ELF-1 (cell line): ENCODE data around the gene CNIH3.

ENCODE experiments used
- DNase-seq: peaks from one replicate; pipeline ENCODE4 v3.0.0-alpha.2; 2016; ENCODE audit warnings: low read depth, low spot score

The CNIH3 gene

DNA sequence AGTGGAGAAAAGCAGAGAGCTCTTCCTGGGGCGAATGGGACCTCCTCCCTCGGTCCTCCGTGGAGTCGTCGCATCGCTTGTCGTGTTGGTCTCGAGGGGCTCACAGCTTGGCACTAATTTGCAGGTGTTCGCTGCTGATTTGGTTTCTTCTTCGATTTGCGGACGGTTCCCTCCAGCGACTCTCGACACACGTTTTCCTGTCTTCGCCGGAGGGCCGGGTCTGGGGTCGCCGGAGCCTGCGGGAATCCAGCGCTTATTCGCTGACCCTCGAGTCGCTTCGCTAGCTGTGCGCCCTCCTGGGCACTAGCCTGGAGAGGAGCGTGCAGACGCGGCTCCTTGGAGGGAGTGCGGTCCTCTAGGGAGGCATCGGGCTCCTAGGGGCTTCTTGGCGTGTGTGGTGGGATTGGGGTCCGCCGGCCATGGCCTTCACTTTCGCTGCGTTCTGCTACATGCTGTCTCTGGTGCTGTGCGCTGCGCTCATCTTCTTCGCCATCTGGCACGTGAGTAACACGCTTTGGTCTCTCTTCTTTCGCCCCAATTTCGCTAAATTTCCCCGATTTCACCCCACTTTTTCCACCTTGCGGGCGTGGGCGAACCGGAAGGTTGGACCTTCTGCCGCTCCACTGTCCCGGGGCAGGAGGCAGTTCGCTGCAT lies 766 bp downstream of the CNIH3 start:
- peak; percentile 56 for DNase-seq

DNA sequence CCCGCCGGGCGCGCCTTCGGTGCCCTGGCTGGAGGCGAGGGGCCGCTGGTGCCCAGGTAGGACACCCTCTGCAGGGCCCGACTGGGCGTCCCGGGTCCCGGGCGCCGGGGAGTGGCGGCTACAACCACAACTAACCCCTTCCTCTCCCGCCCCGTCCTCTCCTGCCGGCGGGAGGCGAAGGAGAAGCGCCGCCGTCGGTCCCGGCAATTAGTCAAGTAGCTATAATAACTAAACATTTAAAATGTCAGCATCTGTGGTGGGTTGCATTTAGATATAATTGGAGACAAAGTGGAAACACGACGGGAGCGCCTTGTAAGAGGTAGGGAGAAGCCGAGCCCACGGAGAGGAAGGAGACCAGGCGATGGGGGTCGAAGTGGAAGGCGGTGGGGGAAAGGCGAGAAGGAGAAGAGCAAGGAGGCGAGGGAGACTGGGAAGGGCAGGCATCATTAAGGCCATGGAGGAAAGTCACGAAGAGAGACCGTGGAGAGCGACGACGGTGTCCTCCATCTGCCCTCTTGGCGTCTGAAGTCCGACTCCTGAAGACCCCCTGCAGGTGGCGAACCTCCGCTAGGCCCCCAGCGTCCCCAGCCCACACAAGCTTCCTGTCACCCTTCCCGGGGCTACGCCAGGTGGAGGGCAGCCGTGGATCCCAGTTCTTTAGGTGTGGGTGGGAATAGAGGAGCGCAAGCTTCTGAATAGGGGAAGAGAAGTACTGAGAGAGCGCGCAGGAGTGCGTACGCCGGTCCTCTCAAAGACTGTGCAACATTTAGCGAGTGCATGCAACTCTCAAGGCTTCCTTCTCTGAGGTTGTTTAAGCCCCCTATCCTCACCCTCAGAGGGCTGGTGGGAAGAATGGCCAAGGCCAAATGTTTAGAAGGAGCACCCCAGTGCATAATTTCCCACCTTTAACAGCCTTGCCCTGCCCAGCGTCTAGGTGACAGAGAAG lies 1.6 kb downstream of the CNIH3 start:
- peak; percentile 44 for DNase-seq

DNA sequence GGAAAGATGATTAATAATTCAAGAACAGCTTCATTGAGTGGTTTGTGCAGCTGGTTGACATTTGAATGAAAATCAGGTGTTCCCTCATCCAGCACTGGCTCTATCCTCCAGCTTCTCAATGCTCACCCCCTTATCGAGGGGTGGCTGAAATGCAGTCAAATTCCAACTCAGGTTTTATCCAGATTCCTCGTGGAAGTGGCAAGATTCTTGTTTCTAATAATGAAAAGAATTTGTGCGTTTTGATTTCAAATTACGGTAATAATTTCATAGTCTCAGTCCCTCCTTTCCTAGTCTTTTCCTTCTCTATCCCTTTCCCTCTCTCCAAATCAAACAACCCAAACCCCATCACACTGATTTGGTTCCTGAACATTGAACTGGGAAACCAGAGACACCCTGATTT lies 3.1 kb downstream of the CNIH3 start:
- no peak for DNase-seq

DNA sequence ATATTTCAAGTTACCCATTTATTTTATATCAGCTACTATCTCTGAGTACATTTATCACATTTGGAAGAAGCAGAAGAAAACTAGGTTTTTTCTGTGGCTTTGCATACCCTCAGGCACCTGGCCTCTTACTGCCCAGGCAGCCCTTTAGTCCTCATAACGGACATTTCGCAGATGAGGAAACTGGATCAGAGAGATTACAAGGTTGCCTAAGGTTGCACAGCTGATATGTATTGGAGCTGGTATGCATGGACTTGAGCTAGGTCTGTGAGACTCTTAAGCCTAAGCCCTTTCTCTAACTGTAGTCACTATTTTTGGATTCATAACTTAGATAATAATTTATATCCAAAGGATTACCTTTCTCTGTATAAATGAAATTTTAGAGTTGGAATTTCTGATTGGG lies 4.0 kb downstream of the CNIH3 start:
- DNase-seq, result no peak

DNA sequence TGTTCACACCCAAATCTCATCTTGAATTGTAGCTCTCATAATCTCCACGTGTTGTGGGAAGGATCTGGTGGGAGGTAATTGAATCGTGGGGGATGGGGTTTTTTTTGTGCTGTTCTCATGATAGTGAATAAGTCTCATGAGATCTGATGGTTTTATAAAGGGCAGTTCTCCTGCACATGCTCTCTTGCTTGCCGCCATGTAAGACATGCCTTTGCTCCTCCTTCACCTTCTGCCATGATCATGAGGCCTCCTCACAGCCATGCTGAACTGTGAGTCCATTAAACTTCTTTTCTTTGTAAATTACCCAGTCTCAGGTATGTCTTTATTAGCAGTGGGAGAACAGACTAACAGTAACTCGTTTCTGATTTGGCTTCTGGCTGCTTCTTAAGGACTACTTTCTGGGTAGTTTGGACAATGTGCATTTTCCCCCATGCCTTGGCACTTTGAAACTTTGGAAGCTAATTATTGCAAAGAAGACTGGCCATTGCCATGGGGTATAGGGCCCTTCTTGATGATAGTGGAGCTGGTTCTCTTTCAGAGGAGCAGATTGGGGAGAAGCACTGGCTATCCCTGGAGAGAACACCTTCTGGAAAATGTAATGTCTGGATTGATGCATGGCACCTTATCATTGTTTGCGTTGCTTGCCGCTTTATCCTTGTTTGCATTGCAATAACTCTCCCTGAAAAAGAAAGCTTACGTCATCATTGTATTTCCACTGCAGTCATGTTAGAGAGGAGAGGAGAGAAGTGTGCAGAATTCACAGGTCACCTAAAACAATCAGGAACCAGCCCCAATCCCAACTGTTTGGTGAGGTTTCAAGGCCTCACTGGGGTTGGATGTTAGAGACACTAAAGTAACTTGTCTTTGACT lies 5.9 kb downstream of the CNIH3 start:
- no peak for DNase-seq

DNA sequence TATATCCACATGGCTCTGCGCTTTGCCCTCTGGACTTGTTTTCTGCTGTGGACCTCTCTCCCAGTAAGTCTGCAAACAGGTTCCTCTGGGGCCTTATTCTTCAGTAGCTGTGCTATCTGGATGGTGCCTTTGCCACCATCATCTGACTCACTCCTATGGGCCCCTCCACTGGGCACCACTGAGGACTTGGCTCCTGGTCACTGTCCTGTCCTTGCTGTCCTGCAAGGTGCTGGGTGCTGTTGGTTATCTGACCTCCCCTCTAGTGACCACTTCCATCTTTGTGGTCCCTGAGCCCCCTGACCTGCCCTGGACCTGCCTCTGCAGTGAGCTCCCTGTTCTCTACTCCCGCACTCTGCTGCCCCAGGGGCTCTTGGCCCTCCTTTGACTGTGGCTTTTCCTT lies 6.7 kb downstream of the CNIH3 start:
- DNase-seq, result no peak

DNA sequence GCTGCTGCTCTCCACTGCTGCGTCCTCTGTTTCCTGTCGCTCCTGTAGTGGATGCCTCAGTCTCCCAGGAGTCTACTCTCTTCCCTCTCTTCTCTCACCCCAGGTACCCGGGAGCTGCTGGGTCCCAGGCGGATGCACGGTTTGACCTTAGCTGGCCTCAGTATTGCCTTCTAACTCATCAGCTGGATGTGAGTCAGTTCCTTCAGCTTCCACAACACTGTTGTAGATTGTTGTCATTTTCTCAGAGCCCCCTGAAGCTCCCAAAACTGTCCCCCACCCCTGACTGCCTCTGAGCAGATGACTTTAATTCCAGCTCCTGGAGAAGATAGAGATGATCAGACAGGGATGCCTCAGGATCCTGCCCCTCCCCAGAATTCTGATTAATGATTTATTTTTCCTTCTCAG lies 7.2 kb downstream of the CNIH3 start:
- DNase-seq, result no peak

DNA sequence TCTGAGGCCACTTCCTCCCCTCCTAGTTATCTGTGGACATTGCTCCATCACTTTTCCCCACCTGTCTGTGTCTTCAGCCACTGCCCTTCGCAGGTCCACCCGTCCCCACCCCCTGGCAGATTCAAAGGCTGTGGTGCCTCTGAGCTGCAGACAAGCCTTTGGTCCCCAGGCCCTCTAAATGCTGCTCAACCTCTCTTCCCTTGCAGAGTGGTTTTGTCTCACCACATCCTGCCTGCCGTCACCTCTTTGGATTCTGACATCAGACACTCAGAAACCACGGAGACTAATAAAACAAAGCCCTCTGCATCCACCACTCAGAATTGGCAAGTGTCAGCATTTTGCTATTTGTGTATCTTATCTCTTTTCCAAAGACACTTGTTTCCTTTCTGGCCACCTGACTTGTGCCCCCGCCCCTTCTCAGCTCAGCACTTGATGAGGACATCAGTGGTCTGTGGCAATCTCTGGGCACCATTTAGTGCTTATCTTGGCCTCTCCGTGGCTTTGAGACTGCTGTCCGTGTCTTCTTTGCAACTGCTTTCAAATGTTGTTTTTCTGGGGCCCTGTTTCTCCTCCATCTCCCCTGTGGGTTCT lies 7.7 kb downstream of the CNIH3 start:
- DNase-seq, result no peak

DNA sequence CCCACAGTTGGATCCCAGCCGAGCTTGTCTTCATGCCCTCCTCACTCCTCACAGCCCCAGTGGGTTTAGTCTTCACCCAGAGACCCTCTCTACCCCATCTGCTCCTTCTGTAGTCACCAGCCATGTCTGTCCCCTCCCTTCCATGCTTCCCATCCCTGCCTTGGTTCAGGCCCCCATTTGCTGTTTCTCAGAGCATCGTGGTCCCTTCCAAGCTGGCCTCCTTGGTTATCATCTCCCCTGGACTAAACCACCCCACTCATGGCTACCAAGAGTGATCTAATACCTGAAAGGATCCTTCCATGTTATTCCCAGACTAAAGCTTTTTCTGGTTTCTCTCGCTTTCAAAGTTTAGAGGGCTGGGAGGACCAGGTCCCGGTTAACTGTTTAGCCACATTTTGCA lies 8.3 kb downstream of the CNIH3 start:
- DNase-seq, result no peak

DNA sequence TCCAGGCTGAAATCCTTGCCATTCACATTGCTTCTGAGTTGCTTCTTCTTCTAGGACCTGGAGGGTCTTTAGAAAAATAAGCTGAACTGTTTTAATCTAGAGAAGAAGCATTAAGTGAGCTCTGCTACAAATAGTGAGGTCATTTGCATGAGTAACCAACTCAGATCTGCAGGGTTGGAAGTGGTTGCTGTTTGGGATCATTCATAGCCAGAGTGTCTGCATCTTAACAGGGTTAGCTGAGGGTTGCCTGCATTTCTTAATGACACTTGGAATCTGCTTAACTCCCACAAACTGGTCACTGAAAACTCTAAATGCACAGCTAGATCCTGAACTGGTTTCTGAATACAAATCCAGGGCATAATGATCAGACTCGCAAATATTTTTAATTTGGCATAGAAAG lies 9.9 kb downstream of the CNIH3 start:
- DNase-seq, result no peak

DNA sequence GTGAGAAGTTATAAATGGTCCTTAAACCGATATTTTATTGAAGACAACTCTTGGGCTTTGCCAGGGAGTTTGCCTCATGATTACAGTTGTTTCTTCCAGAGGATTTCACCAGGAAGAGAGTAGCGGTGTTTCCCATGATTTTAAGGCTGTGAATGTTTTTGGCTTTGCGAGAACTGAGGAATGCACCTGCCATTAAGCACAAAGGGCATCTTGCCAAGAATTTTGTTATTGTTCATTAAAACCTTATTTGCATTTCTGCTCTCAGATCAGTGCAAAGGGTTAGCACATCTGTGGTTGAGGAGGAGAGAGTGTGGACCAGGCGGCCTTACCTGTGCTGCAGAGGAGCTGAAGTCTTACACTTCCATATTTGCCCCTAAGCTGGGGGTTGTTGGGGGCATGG lies 13.8 kb downstream of the CNIH3 start:
- DNase-seq, result no peak

DNA sequence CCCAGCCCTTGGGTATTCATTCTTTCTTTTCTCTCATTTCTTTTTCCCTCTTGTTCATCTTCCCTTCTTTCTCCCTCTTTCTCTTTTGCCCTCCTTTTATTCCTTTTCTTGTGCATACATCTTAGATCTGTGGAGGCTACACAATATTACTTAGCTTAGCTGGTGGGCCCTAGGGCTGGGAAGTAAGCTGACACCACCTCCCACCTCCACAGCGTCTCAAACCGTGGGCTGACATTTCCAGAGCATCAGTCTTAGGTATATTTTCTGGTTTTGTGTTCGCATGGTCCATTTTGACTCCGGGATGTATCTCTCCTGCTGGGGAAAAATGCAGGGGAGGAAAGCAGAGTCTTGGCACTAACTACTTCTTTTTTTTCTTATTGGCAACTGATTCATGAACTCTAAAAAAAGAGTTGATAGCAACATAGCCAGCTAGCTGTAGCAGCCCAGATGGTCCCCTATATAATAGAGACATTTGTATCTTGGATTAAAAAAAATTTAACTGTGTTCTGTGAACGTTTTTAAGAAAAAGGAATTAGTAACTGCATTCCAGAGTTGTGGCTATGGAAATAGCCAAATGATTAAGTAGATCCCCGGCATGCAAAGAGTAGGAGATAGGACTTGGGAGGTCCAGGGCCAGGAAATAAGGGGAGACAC lies 15.5 kb downstream of the CNIH3 start:
- DNase-seq, result no peak

DNA sequence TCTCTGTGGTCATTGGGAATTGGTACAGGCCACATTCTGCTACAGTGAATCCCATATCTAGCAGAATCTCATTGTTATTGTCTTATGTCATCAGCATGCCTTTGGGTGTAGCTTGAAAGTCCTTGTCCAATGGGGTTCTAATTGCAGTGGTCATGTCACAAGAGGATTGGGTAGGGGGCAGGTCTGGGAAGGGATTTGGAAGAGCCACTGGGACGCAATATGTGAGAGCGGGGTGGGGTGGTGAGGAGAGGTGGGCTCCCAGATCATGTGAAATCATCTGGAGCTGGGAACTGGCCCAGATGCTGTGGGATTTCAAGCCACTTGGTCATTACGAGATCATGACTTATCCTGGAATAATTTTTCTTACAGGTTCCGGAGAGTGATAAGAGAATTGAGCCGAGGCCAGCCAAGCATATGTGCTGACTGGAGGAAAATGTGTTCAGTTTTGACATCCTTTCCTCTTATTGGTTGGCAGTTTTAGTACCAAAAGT lies 16.3 kb downstream of the CNIH3 start:
- DNase-seq, result no peak

DNA sequence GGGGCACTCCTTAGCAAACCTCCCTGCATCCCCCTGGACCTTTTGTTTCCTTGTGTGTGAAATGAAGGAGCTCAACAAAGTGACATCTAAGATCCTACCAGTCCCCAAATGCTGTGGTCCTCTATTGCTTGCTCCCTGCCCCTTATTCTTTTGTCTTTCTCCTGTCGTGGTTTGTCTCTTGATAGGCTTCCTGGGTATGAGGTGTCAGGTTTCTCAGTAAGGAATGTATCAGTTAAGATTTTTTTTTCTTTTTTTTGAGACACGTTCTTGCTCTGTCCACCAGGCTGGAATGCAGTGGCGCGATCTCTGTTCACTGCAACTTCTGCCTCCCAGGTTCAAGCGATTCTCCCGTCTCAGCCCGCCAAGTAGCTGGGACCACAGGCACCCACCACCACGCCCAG lies 16.8 kb downstream of the CNIH3 start:
- DNase-seq, result peak; percentile 71

DNA sequence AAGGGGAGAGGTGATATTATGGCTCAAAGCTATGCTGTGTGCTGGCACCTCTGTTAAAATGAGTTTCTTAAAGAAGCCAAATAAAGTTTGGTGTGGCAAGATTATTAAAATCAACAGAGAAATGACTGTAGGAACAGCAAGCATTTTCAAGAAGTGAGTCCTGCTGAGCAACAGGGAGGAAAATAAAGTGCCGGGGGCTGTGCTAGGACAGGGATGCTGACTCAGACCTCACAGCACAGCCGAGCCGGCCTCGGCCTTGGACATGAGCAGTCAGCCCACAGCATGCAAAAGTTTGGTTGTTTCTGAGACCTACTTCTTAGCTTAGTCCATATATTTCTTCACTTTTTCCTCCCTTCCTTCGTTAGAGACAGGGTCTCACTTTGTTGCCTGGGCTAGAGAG lies 19.2 kb downstream of the CNIH3 start:
- DNase-seq, result no peak

DNA sequence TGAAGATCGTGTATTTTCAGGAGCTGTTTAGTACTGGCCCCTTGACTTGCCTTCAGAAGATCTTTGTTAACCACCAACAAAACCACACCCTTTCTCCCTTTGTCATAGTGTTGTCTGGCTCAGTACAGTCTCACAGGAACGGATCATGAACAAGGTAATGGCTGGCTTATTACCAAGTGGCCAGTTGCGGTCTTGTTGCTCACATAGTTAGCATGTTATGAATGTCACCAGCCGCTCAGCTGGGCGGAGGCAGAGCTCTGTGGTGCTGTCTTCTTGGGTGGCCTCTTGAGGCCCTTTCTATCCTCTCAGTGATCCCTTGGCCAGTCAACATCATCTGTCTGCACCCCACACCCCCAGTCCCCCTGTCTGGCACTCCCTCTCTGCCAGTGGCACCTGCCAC lies 21.4 kb downstream of the CNIH3 start:
- no peak for DNase-seq

DNA sequence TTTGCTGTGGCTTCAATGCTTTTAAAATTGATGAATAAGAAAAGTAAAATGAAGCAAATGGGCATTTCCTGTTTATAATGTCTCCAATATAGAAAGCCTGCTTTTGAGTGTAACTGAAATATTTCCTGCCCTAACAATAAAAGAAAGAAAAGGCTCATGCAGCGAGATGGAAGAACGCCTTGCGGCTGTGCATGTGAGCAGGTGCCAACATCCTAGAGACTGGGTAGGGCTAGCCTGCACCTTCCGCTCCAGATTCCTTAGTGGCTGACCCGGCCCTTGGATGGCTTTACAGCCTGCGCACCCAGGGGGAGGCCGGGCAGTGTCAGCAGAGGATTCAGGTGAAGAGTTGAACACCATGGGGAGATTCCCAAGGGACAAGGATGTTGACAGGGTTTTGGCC lies 21.8 kb downstream of the CNIH3 start:
- no peak for DNase-seq

DNA sequence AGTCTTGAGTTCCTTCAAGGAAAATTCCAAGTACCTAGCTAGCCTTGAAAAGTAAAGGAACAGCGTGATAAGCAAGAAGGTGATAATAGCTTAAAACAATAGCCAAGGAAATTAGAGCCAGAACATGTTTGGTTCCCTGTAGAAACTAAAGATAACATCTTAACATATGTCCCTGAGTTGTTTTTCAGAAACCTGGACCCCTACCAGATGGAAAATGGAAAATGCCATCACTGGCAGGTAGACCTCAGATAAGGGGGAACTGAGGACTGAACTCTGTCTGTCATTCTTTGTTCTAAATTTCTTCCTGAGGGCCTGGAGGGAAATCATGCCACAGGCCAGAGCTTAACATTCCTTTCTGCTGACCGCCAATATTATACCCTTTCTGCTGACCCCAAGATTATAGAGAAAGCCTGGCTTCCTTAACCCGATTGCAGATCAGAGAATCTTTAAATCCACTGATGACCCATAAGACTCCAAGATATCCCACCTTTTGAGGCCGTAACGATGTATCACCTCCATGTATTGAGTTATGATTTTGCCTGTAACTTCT lies 23.4 kb downstream of the CNIH3 start:
- DNase-seq, result peak; percentile 63

DNA sequence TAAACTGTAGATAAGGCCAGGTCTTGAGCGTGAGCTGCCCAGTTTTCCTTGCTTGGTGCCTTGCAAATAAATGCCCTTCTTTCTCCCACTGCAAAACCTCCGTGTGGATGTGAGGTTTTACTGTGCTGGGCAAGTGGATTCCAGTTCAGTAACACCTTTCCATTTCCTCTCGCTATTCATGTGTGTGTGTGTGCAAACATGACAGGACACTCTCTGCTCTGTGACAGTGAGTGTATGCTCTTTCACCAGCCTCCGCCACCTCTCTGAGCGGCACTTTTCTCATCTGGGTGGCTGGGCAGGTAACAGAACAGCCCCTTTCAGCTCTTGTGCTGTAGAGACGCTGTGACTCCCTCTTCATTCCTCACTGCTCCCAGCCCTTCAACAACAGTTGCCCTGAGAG lies 23.9 kb downstream of the CNIH3 start:
- DNase-seq, result no peak

DNA sequence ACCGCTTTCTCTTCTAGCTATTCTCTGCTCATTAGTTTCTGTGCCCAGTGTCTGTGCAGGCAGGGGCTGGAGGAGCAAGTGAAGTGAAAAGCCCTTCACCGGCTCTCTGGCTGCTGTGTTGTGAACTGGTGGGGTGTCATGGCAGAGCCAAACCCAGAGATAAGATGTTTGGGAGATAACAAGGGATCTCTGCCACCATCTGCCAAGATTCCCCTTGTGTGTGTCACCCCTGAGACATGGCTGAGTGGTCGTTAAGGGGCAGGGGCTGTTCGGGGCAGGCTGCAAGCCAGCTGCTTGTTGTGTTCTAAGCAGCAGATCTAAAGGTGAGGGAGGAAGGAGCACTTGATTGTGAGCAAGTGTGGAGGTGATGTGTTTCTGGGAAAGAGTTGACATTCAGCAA lies 24.5 kb downstream of the CNIH3 start:
- DNase-seq, result peak; percentile 27

DNA sequence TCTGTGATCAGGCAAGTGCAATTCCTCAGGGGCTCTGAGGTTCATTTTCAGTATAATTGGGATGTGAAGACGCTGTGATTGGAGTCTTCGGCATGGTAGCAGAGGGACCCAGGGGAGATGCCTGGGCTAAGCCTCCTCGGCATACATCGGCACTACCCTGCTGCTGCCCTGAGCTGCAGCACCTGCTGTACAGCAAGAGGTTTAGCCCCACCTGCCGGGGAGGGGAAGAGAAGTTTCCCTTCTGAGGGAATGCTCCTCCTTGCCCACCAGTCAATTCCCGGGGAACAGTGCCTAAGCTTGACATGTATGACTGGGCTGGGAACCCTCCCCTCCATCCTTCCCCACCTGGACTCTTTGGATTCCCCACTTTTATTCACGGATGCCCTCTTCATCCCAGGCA lies 24.9 kb downstream of the CNIH3 start:
- DNase-seq, result peak; percentile 48
